Measurements from ENCODE around the gene JCAD. TPM values are rescaled to one million over a fixed set of nuclear protein-coding genes. Genes with fewer than 3 reads are reported as not detected.

The JCAD gene
- total and polyA plus RNA-seq, 7 donors: 4.3 to 22.5 (median 10.9) TPM

DNA sequence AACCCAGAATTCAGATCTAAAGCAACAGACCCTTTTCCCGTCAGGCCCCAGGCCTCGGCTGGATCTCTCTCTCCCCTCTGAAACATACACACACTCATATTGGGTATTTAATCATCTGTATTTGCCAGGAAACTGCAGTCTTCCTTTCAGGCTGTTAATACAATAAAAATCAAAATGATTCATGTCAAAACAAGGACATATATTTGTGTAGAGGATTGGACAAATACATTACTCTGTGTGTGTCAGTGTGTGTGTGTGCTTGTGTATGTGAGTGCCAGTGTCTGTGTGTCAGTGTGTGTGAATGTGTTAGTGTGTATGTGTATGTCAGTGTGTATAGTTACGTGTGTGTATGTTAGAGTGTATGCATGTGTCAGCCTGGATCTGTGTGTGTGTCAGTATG lies 90.8 kb downstream of the JCAD start:
- H3K36me3 ChIP-seq (ENCODE audit: insufficient read depth in 1 of 2, low read depth in 1 of 2): no peaks in the 10 kb centered on the region
- peak overlapping the region; percentile 77 for H3K27ac ChIP-seq
- intact Hi-C loops (cut with DNase I): loop anchor here (2.0 kb wide), 2 partner anchors 20 to 28 kb away; no protein-coding TSS in a partner anchor
- TF ChIP-seq, protein P1, sequence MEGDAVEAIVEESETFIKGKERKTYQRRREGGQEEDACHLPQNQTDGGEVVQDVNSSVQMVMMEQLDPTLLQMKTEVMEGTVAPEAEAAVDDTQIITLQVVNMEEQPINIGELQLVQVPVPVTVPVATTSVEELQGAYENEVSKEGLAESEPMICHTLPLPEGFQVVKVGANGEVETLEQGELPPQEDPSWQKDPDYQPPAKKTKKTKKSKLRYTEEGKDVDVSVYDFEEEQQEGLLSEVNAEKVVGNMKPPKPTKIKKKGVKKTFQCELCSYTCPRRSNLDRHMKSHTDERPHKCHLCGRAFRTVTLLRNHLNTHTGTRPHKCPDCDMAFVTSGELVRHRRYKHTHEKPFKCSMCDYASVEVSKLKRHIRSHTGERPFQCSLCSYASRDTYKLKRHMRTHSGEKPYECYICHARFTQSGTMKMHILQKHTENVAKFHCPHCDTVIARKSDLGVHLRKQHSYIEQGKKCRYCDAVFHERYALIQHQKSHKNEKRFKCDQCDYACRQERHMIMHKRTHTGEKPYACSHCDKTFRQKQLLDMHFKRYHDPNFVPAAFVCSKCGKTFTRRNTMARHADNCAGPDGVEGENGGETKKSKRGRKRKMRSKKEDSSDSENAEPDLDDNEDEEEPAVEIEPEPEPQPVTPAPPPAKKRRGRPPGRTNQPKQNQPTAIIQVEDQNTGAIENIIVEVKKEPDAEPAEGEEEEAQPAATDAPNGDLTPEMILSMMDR (IDR thresholded peaks at IDR 0.05): no peak
- no peak for ATAC-seq
- H3K27me3 ChIP-seq (ENCODE audit: insufficient read depth in 3 of 3, low read length in 2 of 3): no peaks in the 10 kb centered on the region
- no peaks in the 10 kb centered on the region for H3K9me3 ChIP-seq
- WGBS, 3 donors: 70 to 87% (median 82%) methylated on average over 3 of the region's 3 CpGs
- no peak for DNase-seq
- H3K4me1 ChIP-seq: peaks cover 26% of the 10 kb centered on the region
- no peak overlapping the region for H3K4me3 ChIP-seq

DNA sequence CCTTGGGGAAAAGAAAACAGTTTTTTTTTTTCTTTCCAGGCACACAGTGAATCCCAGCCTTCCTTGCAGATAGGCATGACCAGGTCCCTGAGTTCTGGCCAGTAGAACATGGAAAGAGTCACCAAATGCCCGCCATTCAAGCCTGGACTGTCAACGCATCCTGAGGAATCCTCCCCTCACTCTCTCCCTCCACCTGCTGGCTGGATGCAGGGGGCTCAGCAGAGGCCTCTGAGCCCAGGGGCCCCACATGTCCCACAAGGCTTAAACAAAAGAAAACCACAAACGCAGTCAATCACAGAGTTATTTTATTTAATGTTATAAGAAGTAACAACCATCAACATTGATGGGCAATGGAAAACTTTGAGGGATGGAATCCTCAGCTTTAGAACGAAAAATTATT lies 93.1 kb downstream of the JCAD start:
- DNase-seq (no peak), ATAC-seq (no peak)
- Histone ChIP-seq H3K4me3 (no peak overlapping the region), H3K4me1 (peaks cover 26% of the 10 kb centered on the region), H3K27ac (no peak overlapping the region), H3K36me3 (ENCODE audit: insufficient read depth in 1 of 2, low read depth in 1 of 2) (no peaks in the 10 kb centered on the region), H3K27me3 (ENCODE audit: insufficient read depth in 3 of 3, low read length in 2 of 3) (no peaks in the 10 kb centered on the region), H3K9me3 (no peaks in the 10 kb centered on the region)
- intact Hi-C loops (cut with DNase I): no loop called here
- 91 to 94% (median 93%) methylated on average over 4 of the region's 4 CpGs for WGBS, 3 donors
- TF ChIP-seq, protein P1 (IDR thresholded peaks at IDR 0.05): no peak
